ENCODE measurements around the gene TMEM184B. TPM values are rescaled to one million over a fixed set of nuclear protein-coding genes. Genes with fewer than 3 reads are reported as not detected.
A peak's percentile ranks its signal among the peaks of the same experiment; 100 is the strongest.

The TMEM184B gene
- total and polyA plus RNA-seq, 4 donors, result 7.5 to 12.6 (median 9.9) TPM

- no peak overlapping the region for H3K27ac ChIP-seq (ENCODE audit: low read depth in 1 of 2, low read length in 2 of 2)
- peaks cover 0 to 19% (median 4%) of the 10 kb centered on the region in 4 donors for H3K4me1 ChIP-seq (ENCODE audit: control insufficient read depth in 4 of 4, insufficient read depth in 4 of 4, low read length in 3 of 4)
- no peak for DNase-seq (ENCODE audit: low spot score)
- no peaks in the 10 kb centered on the region for H3K27me3 ChIP-seq (ENCODE audit: control insufficient read depth in 4 of 4, insufficient read depth in 4 of 4, low read length in 3 of 4)
- H3K9ac ChIP-seq (ENCODE audit: low read depth in 1 of 2, low read length in 2 of 2), result no peak overlapping the region
- 66% methylated on average over 20 of the region's 20 CpGs for WGBS
- H3K9me3 ChIP-seq (ENCODE audit: control insufficient read depth in 4 of 4, low read length in 3 of 4), result no peaks in the 10 kb centered on the region
- no peak overlapping the region for H3K4me3 ChIP-seq (ENCODE audit: low read depth in 1 of 3, low read length in 3 of 3)
- TF ChIP-seq HNF4A (conservative IDR thresholded peaks at IDR 0.05) (peak in 1 of 2 donors; percentile 10), RAD21 (IDR thresholded peaks at IDR 0.05) (peak; percentile 74 to 86), CTCF (IDR thresholded peaks at IDR 0.05; ENCODE audit: low read depth, low read length, missing input control) (peak; percentile 57), REST (IDR thresholded peaks at IDR 0.05) (no peak), ZBTB33 (IDR thresholded peaks at IDR 0.05) (no peak), HNF4G (IDR thresholded peaks at IDR 0.05) (no peak), MAX (IDR thresholded peaks at IDR 0.05) (no peak), NR2F2 (IDR thresholded peaks at IDR 0.05) (no peak), RXRA (IDR thresholded peaks at IDR 0.05) (peak in 1 of 2 donors; percentile 8), EGR1 (IDR thresholded peaks at IDR 0.05; ENCODE audit: low read depth in 2 of 2) (no peak), SP1 (IDR thresholded peaks at IDR 0.05) (no peak), GABPA (IDR thresholded peaks at IDR 0.05 in 1 of 2, conservative IDR thresholded peaks at IDR 0.05 in 1 of 2) (no peak)
- H3K36me3 ChIP-seq (ENCODE audit: control insufficient read depth in 4 of 4, insufficient read depth in 3 of 4, low read depth in 1 of 4, low read length in 3 of 4), result no peaks in the 10 kb centered on the region
These were observed 10.6 kb downstream of the TMEM184B start for GRCh38 chr22:38262051-38262795.

Data from liver (tissue), 9 donors.